VCaP (cell line): Measurements from ENCODE around the gene ITGAX.

Source experiments
- H3K27ac ChIP-seq: fragments of 450-650 bp; 2 replicates; pipeline ENCODE4 v1.5.1; 2017
- TF ChIP-seq, protein P1 (sequence below): fragments of 450-650 bp; conservative IDR thresholded peaks from 2 replicates; pipeline ENCODE4 v1.5.1; 2017; ENCODE audit warnings: mild to moderate bottlenecking, moderate library complexity

The ITGAX gene

DNA sequence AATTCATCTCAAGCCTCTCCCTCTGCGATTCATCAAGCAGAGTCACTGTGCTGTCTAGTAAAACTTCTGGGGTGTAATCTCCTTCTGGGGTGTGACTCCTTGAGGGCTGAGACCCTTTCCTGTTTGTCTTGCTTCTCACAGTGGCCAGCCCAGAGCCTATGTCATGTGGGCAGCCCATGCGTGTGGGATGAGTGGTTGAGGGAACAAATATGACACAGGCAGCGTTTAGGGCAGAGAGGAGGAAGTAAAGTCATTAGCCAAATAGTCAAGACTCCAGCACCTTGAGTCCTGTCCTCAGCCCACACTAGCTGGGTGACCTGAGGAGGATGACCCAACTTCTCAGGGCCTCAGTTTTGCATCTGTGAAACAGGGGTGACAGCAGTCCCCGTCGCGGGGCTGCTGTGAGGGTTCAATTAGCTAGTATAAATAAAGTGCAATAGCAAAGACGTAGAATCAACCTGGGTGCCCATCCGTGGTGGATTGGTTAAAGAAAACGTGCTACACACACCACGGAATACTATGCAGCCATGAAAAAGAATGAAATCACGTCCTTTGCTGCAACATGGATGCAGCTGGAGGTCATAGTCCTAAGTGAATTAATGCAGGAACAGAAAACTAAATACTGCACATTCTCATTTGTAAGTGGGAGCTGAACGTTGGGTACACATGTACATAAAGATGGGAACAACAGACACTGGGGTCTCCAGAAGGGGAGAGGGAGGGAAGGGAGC, 4.5 kb upstream of the ITGAX start:
- TF ChIP-seq, protein P1, sequence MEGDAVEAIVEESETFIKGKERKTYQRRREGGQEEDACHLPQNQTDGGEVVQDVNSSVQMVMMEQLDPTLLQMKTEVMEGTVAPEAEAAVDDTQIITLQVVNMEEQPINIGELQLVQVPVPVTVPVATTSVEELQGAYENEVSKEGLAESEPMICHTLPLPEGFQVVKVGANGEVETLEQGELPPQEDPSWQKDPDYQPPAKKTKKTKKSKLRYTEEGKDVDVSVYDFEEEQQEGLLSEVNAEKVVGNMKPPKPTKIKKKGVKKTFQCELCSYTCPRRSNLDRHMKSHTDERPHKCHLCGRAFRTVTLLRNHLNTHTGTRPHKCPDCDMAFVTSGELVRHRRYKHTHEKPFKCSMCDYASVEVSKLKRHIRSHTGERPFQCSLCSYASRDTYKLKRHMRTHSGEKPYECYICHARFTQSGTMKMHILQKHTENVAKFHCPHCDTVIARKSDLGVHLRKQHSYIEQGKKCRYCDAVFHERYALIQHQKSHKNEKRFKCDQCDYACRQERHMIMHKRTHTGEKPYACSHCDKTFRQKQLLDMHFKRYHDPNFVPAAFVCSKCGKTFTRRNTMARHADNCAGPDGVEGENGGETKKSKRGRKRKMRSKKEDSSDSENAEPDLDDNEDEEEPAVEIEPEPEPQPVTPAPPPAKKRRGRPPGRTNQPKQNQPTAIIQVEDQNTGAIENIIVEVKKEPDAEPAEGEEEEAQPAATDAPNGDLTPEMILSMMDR, result no peak
- H3K27ac ChIP-seq, result no peak overlapping the region

- TF ChIP-seq, protein P1, result no peak
- no peak overlapping the region for H3K27ac ChIP-seq
These were observed 3.6 kb upstream of the ITGAX start for GRCh38 chr16:31351246-31351941.

DNA sequence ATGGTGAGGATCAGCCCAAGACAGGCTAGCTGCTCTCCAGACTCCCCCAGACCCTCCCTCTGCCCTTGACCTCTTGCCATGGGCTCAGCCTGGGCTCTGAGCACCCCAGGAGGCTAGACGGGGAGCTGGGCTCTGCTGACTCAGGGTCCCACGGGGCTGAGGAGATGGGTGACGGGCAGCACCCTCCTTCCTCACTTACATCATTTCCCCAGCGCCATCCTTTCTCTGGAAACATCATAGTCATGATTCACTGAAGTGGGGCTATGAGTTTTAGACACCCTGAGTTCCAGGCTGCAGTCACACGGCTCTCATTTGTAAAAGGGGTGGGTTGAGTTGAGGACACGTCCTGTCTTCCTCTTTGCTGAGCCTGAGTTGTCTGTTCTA, 3.0 kb upstream of the ITGAX start:
- H3K27ac ChIP-seq, result no peak overlapping the region
- TF ChIP-seq, protein P1, result no peak

DNA sequence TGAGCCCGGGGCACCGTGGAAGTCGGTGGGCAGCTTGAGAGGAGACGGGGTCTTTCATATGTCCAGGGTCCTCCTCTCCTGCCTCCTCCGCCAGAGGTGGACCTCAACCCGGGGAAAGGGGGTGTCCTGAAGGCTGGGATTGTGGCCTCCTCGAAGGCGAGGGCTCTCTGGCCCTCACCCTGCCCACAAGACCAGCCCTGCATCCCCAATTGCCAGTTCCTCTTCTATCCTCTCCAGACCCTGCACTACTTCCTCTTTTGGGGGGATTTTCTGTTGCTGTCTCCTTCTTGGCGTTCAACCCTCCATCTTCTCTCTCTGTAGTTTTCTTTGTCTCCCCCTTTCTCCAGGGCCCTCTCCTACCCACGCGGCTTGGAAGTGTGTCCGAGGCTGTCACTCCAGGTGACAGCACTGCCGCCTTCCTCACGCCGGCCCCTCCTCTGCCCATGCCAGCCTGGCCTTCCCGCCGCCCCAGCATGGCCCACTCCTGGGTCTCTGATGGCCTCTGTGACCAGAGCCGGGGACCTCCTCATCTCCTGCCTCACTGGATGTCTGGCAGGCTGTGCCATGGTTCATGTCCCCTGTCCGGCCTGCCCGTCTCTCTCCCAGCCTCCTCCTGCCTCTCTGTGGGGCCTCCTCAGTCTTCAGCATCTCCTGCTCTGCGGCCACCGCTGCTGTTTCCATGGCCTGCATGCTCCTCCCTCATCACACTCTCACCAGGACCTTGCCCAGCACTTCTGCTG, 2.4 kb upstream of the ITGAX start:
- H3K27ac ChIP-seq, result no peak overlapping the region

DNA sequence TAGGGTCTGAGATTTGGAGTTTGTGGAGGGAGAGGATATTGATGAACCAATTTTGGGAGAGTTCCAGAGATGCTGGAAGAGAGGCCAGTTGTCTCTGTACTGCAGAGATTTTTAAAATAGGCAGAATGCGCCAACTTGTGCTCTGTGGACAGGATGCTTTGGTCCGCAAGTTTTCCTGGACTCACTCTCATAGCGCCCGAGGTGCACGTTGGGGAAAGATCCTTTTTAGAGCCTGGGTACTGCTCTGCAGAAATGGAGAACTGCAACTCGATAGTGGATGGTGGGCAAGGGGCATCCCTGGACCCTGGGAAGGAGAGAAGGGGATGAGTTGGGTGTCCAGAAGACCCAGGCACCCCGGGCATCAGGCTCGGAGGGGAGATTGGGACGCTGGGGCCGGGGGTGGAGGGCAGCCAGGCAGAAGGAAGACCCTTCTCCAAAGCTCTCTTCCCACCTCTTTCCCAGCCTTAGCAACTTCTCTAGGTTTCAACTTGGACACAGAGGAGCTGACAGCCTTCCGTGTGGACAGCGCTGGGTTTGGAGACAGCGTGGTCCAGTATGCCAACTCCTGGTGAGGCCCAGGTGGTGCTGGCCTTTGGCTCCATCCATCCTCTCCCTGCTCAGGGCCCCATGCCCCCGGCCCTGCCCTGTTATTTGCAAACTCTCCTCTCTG, 590 bp downstream of the ITGAX start:
- H3K27ac ChIP-seq, result no peak overlapping the region
- TF ChIP-seq, protein P1, result no peak

More for the DNA sequence above, 2.4 kb upstream of the ITGAX start:
- TF ChIP-seq, protein P1, result no peak

- H3K27ac ChIP-seq, result no peak overlapping the region
- TF ChIP-seq, protein P1, result no peak
These were observed 1.8 kb downstream of the ITGAX start for GRCh38 chr16:31356566-31357323.
